Measurements from ENCODE around the gene AOC3.

GRCh38 chr17:42882166-42882565, 31.2 kb downstream of the AOC3 start:
- no peak for TF ChIP-seq CTCF (IDR thresholded peaks at IDR 0.05; ENCODE audit: low read depth, low read length, missing input control)
- TF ChIP-seq JUND (IDR thresholded peaks at IDR 0.05): no peak
- TF ChIP-seq RXRA (IDR thresholded peaks at IDR 0.05): no peak
- TF ChIP-seq, protein P1, sequence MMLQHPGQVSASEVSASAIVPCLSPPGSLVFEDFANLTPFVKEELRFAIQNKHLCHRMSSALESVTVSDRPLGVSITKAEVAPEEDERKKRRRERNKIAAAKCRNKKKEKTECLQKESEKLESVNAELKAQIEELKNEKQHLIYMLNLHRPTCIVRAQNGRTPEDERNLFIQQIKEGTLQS (IDR thresholded peaks at IDR 0.05): no peak
- TF ChIP-seq REST (IDR thresholded peaks at IDR 0.05): no peak
- TF ChIP-seq MAX (IDR thresholded peaks at IDR 0.05): no peak
- no peak for TF ChIP-seq NR2F2 (IDR thresholded peaks at IDR 0.05)
- no peak for TF ChIP-seq YY1 (IDR thresholded peaks at IDR 0.05)
- no peak for TF ChIP-seq EGR1 (IDR thresholded peaks at IDR 0.05; ENCODE audit: low read depth in 2 of 2)
- no peak for TF ChIP-seq RAD21 (IDR thresholded peaks at IDR 0.05)
- no peak for TF ChIP-seq HNF4A (conservative IDR thresholded peaks at IDR 0.05)
- TF ChIP-seq FOXA1 (IDR thresholded peaks at IDR 0.05): no peak
- no peak for TF ChIP-seq FOXA2 (IDR thresholded peaks at IDR 0.05)
- no peak for TF ChIP-seq SP1 (IDR thresholded peaks at IDR 0.05)

Data from liver (tissue), 3 donors.